Thyroid gland (tissue), 4 donors: Measurements from ENCODE around the gene KERA. TPM values are rescaled to one million over a fixed set of nuclear protein-coding genes. Genes with fewer than 3 reads are reported as not detected.

Experiments used
- DNase-seq, 2 donors: peaks; one replicate each; pipeline ENCODE4 v3.0.0-alpha.2; 2019
- H3K27ac ChIP-seq, 3 donors: fragments of 200-600 bp; sonication (generic); 1 replicate in 2 of 3; 2 replicates in 1 of 3; pipeline ENCODE4 v1.5.1; 2016 to 2019; ENCODE audit warnings: mild to moderate bottlenecking in 1 of 3, moderate library complexity in 1 of 3
- H3K27me3 ChIP-seq: fragments of 200-600 bp; sonication (generic); one replicate; pipeline ENCODE4 v1.5.1; 2019
- H3K36me3 ChIP-seq, 2 donors: fragments of 200-600 bp; sonication (generic); one replicate each; pipeline ENCODE4 v1.5.1; 2016 to 2019
- H3K4me1 ChIP-seq, 2 donors: fragments of 200-600 bp; sonication (generic); one replicate each; pipeline ENCODE4 v1.5.1; 2017 to 2019
- H3K4me3 ChIP-seq, 3 donors: fragments of 200-600 bp; sonication (generic); replicated peaks in 1 of 3; 1 replicate in 2 of 3; 2 replicates in 1 of 3; pipeline ENCODE4 v1.5.1; 2016; ENCODE audit warnings: mild to moderate bottlenecking in 1 of 3
- H3K9me3 ChIP-seq: fragments of 200-600 bp; sonication (generic); one replicate; pipeline ENCODE4 v1.5.1; 2017
- CTCF ChIP-seq, 6 experiments: fragments of 200-600 bp in 3 of 6; fragments of 450-650 bp in 3 of 6; sonication (generic) in 3 of 6; IDR thresholded peaks; one replicate each; pipeline ENCODE4 v1.5.1; 2016 to 2019; ENCODE audit warnings: antibody characterized with exemption in 6 of 6, mild to moderate bottlenecking in 2 of 6, inconsistent platforms in 1 of 6, moderate library complexity in 1 of 6
- POLR2A ChIP-seq, 2 donors: fragments of 450-650 bp; IDR thresholded peaks; one replicate each; pipeline ENCODE4 v1.6.1; 2017; ENCODE audit warnings: antibody characterized with exemption in 2 of 2, mild to moderate bottlenecking in 2 of 2, moderate library complexity in 1 of 2
- WGBS, 2 donors: methylation state at CpG; one replicate each; pipeline ENCODE4 v1.1.5; 2017; 5-methylcytosine and 5-hydroxymethylcytosine counted together
- intact Hi-C: fragments of 100-400 bp; cut with DNase I; formaldehyde crosslinking; loops from one replicate; pipeline ENCODE4 v1.15.1; 2023
- total RNA-seq, 4 donors: library from RNA; depleted of rRNA; stranded (reverse); fragments of >200 nt; gene quantifications; one replicate each; pipeline ENCODE4 v1.2.3, GENCODE V29; 2016

KERA gene
- total RNA-seq, 4 donors from 2014 or later, result not detected

- TF ChIP-seq POLR2A (IDR thresholded peaks at IDR 0.05), result no peak
- TF ChIP-seq CTCF (IDR thresholded peaks at IDR 0.05), result no peak
- no peak overlapping the region for H3K4me3 ChIP-seq
- H3K4me1 ChIP-seq, result no peaks in the 10 kb centered on the region
- intact Hi-C loops, result no loop called here
- no peak for DNase-seq
- 63 to 69% methylated on average over 4 of the region's 4 CpGs for WGBS, 2 donors
- H3K27ac ChIP-seq, result no peak overlapping the region
- H3K9me3 ChIP-seq, result no peaks in the 10 kb centered on the region
- no peaks in the 10 kb centered on the region for H3K36me3 ChIP-seq
- no peaks in the 10 kb centered on the region for H3K27me3 ChIP-seq
These were observed 3.7 kb downstream of the KERA start for GRCh38 chr12:91053951-91054715.

- H3K27ac ChIP-seq, result no peak overlapping the region
- TF ChIP-seq POLR2A (IDR thresholded peaks at IDR 0.05) (no peak), CTCF (IDR thresholded peaks at IDR 0.05) (no peak)
- DNase-seq, result no peak
- H3K36me3 ChIP-seq, result no peaks in the 10 kb centered on the region
- no peak overlapping the region for H3K4me3 ChIP-seq
- intact Hi-C loops, result no loop called here
- H3K4me1 ChIP-seq, result no peaks in the 10 kb centered on the region
- no peaks in the 10 kb centered on the region for H3K9me3 ChIP-seq
- no peaks in the 10 kb centered on the region for H3K27me3 ChIP-seq
These were observed 5.8 kb downstream of the KERA start for GRCh38 chr12:91052026-91052425.

- H3K4me1 ChIP-seq, result no peaks in the 10 kb centered on the region
- 82 to 85% methylated on average over 2 of the region's 2 CpGs for WGBS, 2 donors
- intact Hi-C loops, result no loop called here
- DNase-seq, result no peak
- no peaks in the 10 kb centered on the region for H3K27me3 ChIP-seq
- H3K36me3 ChIP-seq, result no peaks in the 10 kb centered on the region
- no peak overlapping the region for H3K27ac ChIP-seq
- H3K9me3 ChIP-seq, result no peaks in the 10 kb centered on the region
- no peak overlapping the region for H3K4me3 ChIP-seq
- TF ChIP-seq CTCF (IDR thresholded peaks at IDR 0.05) (no peak), POLR2A (IDR thresholded peaks at IDR 0.05) (no peak)
These were observed 13.2 kb downstream of the KERA start for GRCh38 chr12:91044586-91044985.

- H3K36me3 ChIP-seq, result no peaks in the 10 kb centered on the region
- no peak overlapping the region for H3K27ac ChIP-seq
- no peaks in the 10 kb centered on the region for H3K4me1 ChIP-seq
- H3K27me3 ChIP-seq, result no peaks in the 10 kb centered on the region
- WGBS, 2 donors, result 74 to 75% methylated on average over 4 of the region's 4 CpGs
- intact Hi-C loops, result no loop called here
- DNase-seq, result no peak
- no peak overlapping the region for H3K4me3 ChIP-seq
- TF ChIP-seq CTCF (IDR thresholded peaks at IDR 0.05) (no peak), POLR2A (IDR thresholded peaks at IDR 0.05) (no peak)
- no peaks in the 10 kb centered on the region for H3K9me3 ChIP-seq
These were observed 14.4 kb downstream of the KERA start for GRCh38 chr12:91043408-91043807.

GRCh38 chr12:91040096-91040755 lies 17.6 kb downstream of the KERA start:
- Histone ChIP-seq H3K4me1 (no peaks in the 10 kb centered on the region), H3K4me3 (no peak overlapping the region), H3K36me3 (no peaks in the 10 kb centered on the region), H3K27me3 (no peaks in the 10 kb centered on the region), H3K27ac (no peak overlapping the region), H3K9me3 (no peaks in the 10 kb centered on the region)
- DNase-seq, result no peak
- no peak for TF ChIP-seq CTCF (IDR thresholded peaks at IDR 0.05)
- no peak for TF ChIP-seq POLR2A (IDR thresholded peaks at IDR 0.05)
- intact Hi-C loops, result no loop called here
- WGBS, 2 donors, result 79 to 81% methylated on average over 1 of the region's 1 CpG
